IMR-90 (cell line): Measurements from ENCODE around the gene SOX4. TPM values are rescaled to one million over a fixed set of nuclear protein-coding genes. Genes with fewer than 3 reads are reported as not detected.
A peak's percentile ranks its signal among the peaks of the same experiment; 100 is the strongest.

Experiments
- ATAC-seq: fragments of 200-7000 bp; cut with Tn5 transposase; 2 replicates; pipeline ENCODE4 v1.9.1; 2020; ENCODE audit warnings: low read depth, mild to moderate bottlenecking, moderate library complexity
- BruUV-seq: library from RNA; stranded (reverse); fragments of 400-500 nt; replicated peaks from 2 replicates; lab custom pipeline; 2021; lab: Mats Ljungman, UMichigan
- CTCF ChIA-PET: fragments of 300-600 bp; formaldehyde crosslinking; extraction: SDS; loops from one replicate; lab custom pipeline; 2021; ENCODE audit warnings: antibody characterized with exemption; lab: Yijun Ruan, JAX
- POLR2A ChIA-PET: fragments of 300-600 bp; sonication (Branson Sonifier 250); formaldehyde crosslinking; loops from one replicate; lab custom pipeline; 2022; ENCODE audit warnings: antibody characterized with exemption; ENCODE audit not compliant: unreplicated experiment; lab: Charles Lee
- DNase-seq: peaks from one replicate; pipeline ENCODE4 v3.0.0; 2013
- H2AFZ ChIP-seq: replicated peaks from 2 replicates; pipeline ENCODE3; 2013; ENCODE audit warnings: low read length, mild to moderate bottlenecking; ENCODE audit not compliant: poor library complexity
- H2AK5ac ChIP-seq: 2 replicates; pipeline ENCODE4 v1.6.1; 2013; ENCODE audit warnings: low read depth, low read length, inconsistent platforms
- H2AK9ac ChIP-seq: replicated peaks from 2 replicates; pipeline ENCODE3; 2013; ENCODE audit warnings: mild to moderate bottlenecking, low read depth, low read length, moderate library complexity; ENCODE audit not compliant: poor library complexity
- H2BK120ac ChIP-seq: 2 replicates; pipeline ENCODE4 v1.6.1; 2013; ENCODE audit warnings: low read depth, low read length, inconsistent platforms
- H2BK15ac ChIP-seq: 3 replicates; pipeline ENCODE4 v1.6.1; 2013; ENCODE audit warnings: low read depth, low read length, inconsistent platforms
- H2BK20ac ChIP-seq: 2 replicates; pipeline ENCODE4 v1.6.1; 2013; ENCODE audit warnings: low read depth, mild to moderate bottlenecking, inconsistent platforms, low read length, moderate library complexity
- H2BK5ac ChIP-seq: 2 replicates; pipeline ENCODE4 v1.6.1; 2013; ENCODE audit warnings: mild to moderate bottlenecking, low read depth, low read length, inconsistent platforms; ENCODE audit not compliant: poor library complexity, severe bottlenecking
- H3K14ac ChIP-seq: replicated peaks from 2 replicates; pipeline ENCODE4 v1.6.1; 2013; ENCODE audit warnings: low read depth, low read length, inconsistent platforms
- H3K18ac ChIP-seq: 2 replicates; pipeline ENCODE4 v1.6.1; 2013; ENCODE audit warnings: low read depth, low read length, control low read depth
- H3K23ac ChIP-seq: 2 replicates; pipeline ENCODE4 v1.6.1; 2013; ENCODE audit warnings: low read depth, low read length, inconsistent platforms
- H3K27ac ChIP-seq: 2 replicates; pipeline ENCODE4 v1.5.1; 2013; ENCODE audit warnings: mild to moderate bottlenecking, control low read depth, low read length; ENCODE audit not compliant: insufficient read depth
- H3K27me3 ChIP-seq: 2 replicates; pipeline ENCODE4 v1.6.1; 2013; ENCODE audit warnings: low read length; ENCODE audit not compliant: control insufficient read depth, insufficient read depth
- H3K36me3 ChIP-seq: 2 replicates; pipeline ENCODE4 v1.6.1; 2013; ENCODE audit warnings: low read length, mixed read lengths; ENCODE audit not compliant: control insufficient read depth, insufficient read depth
- H3K4ac ChIP-seq: 2 replicates; pipeline ENCODE4 v1.6.1; 2013; ENCODE audit warnings: low read depth, low read length, inconsistent platforms
- H3K4me1 ChIP-seq: 2 replicates; pipeline ENCODE4 v1.6.1; 2013; ENCODE audit warnings: low read length, mixed read lengths; ENCODE audit not compliant: control insufficient read depth, insufficient read depth
- H3K4me2 ChIP-seq: 2 replicates; pipeline ENCODE4 v1.6.1; 2013; ENCODE audit warnings: low read depth, mild to moderate bottlenecking, control low read depth, low read length, moderate library complexity
- H3K4me3 ChIP-seq: 2 replicates; pipeline ENCODE4 v1.5.1; 2013; ENCODE audit warnings: low read depth, mild to moderate bottlenecking, control low read depth, low read length, moderate library complexity; ENCODE audit not compliant: insufficient read depth
- H3K56ac ChIP-seq: 2 replicates; pipeline ENCODE4 v1.6.1; 2013; ENCODE audit warnings: low read length, inconsistent platforms; ENCODE audit not compliant: insufficient read depth; ENCODE audit errors: extremely low read depth
- H3K79me1 ChIP-seq, 2 experiments: 2 replicates each; pipeline ENCODE4 v1.6.1; 2013; ENCODE audit warnings: low read length in 2 of 2, inconsistent platforms in 1 of 2, low read depth in 1 of 2
- H3K9ac ChIP-seq: 2 replicates; pipeline ENCODE4 v1.6.1; 2013; ENCODE audit warnings: low read depth, low read length, control low read depth
- H3K9me1 ChIP-seq: 2 replicates; pipeline ENCODE4 v1.6.1; 2013; ENCODE audit warnings: low read length, inconsistent platforms; ENCODE audit not compliant: insufficient read depth
- H3K9me3 ChIP-seq: 2 replicates; pipeline ENCODE4 v1.6.1; 2013; ENCODE audit warnings: low read length; ENCODE audit not compliant: control insufficient read depth, insufficient read depth
- H4K20me1 ChIP-seq: 2 replicates; pipeline ENCODE4 v1.6.1; 2013; ENCODE audit warnings: low read length, inconsistent platforms; ENCODE audit not compliant: insufficient read depth
- H4K5ac ChIP-seq: 2 replicates; pipeline ENCODE4 v1.6.1; 2013; ENCODE audit warnings: mild to moderate bottlenecking, low read depth, low read length, control low read depth
- H4K8ac ChIP-seq, 2 experiments: 2 replicates each; pipeline ENCODE4 v1.6.1; 2013; ENCODE audit warnings: low read depth in 2 of 2, low read length in 2 of 2, control low read depth in 1 of 2, inconsistent platforms in 1 of 2
- H4K91ac ChIP-seq: 2 replicates; pipeline ENCODE4 v1.6.1; 2013; ENCODE audit warnings: low read depth, low read length, inconsistent platforms; ENCODE audit not compliant: insufficient read depth
- MXI1 ChIP-seq: IDR thresholded peaks from 2 replicates; pipeline ENCODE4 v1.6.1; 2012; ENCODE audit warnings: low read depth, mild to moderate bottlenecking, low read length, moderate library complexity, borderline replicate concordance
- POLR2A ChIP-seq: IDR thresholded peaks from 2 replicates; pipeline ENCODE4 v1.6.1; 2012; ENCODE audit warnings: mild to moderate bottlenecking, low read depth, low read length
- SMC3 ChIP-seq: fragments of 150-350 bp; IDR thresholded peaks from 2 replicates; pipeline ENCODE4 v1.6.1; 2016; ENCODE audit warnings: low read depth, mild to moderate bottlenecking, antibody characterized with exemption, low read length, moderate library complexity
- WGBS, 2 experiments: methylation state at CpG; one replicate each; pipeline versions ENCODE4 v1.1.5 to v1.1.7; 2013; ENCODE audit warnings: missing lambda C conversion rate in 2 of 2; ENCODE audit not compliant: insufficient read length in 1 of 2; ENCODE audit errors: extremely low coverage in 2 of 2; 5-methylcytosine and 5-hydroxymethylcytosine counted together
- dilution Hi-C: fragments of 300-500 bp; cut with HindIII; formaldehyde crosslinking; loops from one replicate; pipeline ENCODE4 v1.14.3; 2018; ENCODE audit warnings: low sequenced_read_pairs; ENCODE audit not compliant: unreplicated experiment
- in situ Hi-C: fragments of 300-500 bp; cut with MboI; formaldehyde crosslinking; loops from 3 replicates; pipeline ENCODE4 v1.14.3; 2019; ENCODE audit warnings: low sequenced_read_pairs, inconsistent platforms, mixed read lengths
- intact Hi-C: fragments of 100-400 bp; cut with micrococcal nuclease; formaldehyde crosslinking; loops from 2 replicates; pipeline ENCODE4 v1.10.0; 2022
- polyA plus RNA-seq, 3 experiments: library from polyadenylated mRNA; depleted of rRNA; stranded (reverse); fragments of >200 nt; gene quantifications; 2 replicates each; pipeline ENCODE4 v1.2.3, GENCODE V29; 2012; ENCODE audit warnings: low replicate concordance in 1 of 3
- total RNA-seq: library from RNA; depleted of rRNA; stranded (reverse); fragments of >200 nt; gene quantifications from 2 replicates; pipeline ENCODE4 v1.2.3, GENCODE V29; 2012

The SOX4 gene
- total and polyA plus RNA-seq, 2 of the 4 experiments (the other 2 are of a cell fraction) = 4.7 to 4.8 TPM

DNA sequence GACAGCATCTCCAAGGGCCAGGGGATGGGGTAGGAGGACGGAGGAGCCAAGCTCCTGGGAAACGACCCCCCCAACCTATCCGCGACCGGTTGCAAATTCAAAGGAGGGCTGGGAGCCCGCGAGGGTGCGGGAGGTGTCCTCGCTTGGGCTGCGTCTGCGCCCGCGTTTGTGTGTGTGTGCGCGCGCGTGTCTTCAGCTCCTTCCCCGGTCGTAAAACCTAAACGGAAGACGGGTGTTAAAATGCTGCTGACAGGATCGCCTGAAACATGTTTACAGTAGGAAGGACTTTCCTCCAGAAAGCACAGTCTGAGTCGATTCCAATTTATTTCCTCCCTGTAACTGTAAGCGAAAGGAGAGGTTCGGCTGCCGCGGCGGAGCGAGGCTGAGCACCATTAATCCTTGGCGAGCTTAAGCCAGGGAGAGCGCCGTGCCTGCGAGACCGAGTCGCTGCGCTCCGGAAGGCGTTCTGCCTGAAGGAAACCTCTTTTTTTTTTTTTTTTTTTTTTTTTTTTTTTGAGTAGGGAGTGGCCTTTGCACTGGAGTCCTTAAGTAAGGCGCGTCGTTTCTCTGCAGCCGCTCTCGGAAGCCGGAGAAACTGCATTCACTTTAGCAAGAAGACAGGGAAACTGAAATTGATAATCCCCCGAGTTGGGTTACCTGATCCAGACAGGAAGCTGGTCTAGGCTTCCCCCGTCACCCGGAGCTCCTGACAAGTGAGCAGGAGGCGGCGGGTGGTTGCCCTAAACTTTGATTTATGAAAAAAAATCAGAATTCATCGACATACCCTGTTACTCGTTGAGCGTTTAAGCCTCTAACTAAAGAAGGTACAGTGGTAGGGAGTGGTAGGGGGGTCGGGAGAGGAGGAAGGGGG lies 4.8 kb upstream of the SOX4 start:
- peak overlapping the region; percentile 94 for H2AK9ac ChIP-seq
- peak overlapping the region; percentile 95 for H2AFZ ChIP-seq
- peak overlapping the region; percentile 92 for H3K9ac ChIP-seq
- H3K9me3 ChIP-seq = no peaks in the 10 kb centered on the region
- H3K79me1 ChIP-seq = peaks cover 0 to 4% of the 10 kb centered on the region in 2 experiments; a peak in 1 of 4 replicates
- peak overlapping the region; percentile 24 to 97 for H4K8ac ChIP-seq
- intact Hi-C loops (loop anchor here (1.0 to 10.0 kb wide), 8 partner anchors 484 to 1186 kb away; partner anchors contain the start of gene E2F3), in situ Hi-C loops (loop anchor here (5.0 to 10.0 kb wide), 4 partner anchors 584 to 1856 kb away; no protein-coding TSS in a partner anchor), dilution Hi-C loops (no loop called here)
- H2BK5ac ChIP-seq = peak overlapping the region; percentile 94
- no peaks in the 10 kb centered on the region for H3K36me3 ChIP-seq
- peak overlapping the region; percentile 100 for H3K56ac ChIP-seq
- ChIA-PET POLR2A (interaction anchor here (0.5 to 1.2 kb wide), 9 partner anchors 29 to 1023 kb away, joined by 3 to 21 read pairs (median 4); no protein-coding TSS in a partner anchor), CTCF (interaction anchor here (0.5 to 1.6 kb wide), 15 partner anchors 159 to 1395 kb away, joined by 3 to 11 read pairs (median 4); no protein-coding TSS in a partner anchor)
- ATAC-seq (peak; percentile 40), DNase-seq (peak; percentile 90)
- H3K18ac ChIP-seq = peak overlapping the region; percentile 72
- H3K27ac ChIP-seq = peak overlapping the region; percentile 94
- H3K4me1 ChIP-seq = peaks cover 3% of the 10 kb centered on the region; the same call in 1 of the 2 replicates
- H2BK120ac ChIP-seq = peak overlapping the region; percentile 97
- H3K9me1 ChIP-seq = 0 out of 2 replicates have a peak, but pooled peaks cover 2% of the 10 kb centered on the region
- H4K20me1 ChIP-seq = peaks cover 2% of the 10 kb centered on the region; the same call in 1 of the 2 replicates
- peak overlapping the region; percentile 91 for H4K91ac ChIP-seq
- H3K4me2 ChIP-seq = peak overlapping the region; percentile 87
- peak overlapping the region; percentile 58 for H3K4me3 ChIP-seq
- peak overlapping the region; percentile 29 for H4K5ac ChIP-seq
- TF ChIP-seq SMC3 (no peak), MXI1 (0 out of 2 replicates have a peak, but pooled peaks have one; percentile 48), POLR2A (peak; percentile 44; the same call in 1 of the 2 replicates)
- WGBS, 2 experiments = 0% methylated on average over 15 of the region's 53 CpGs; no CpG with 5 or more reads in 1 of the 2 experiments
- H2BK15ac ChIP-seq = peak overlapping the region; percentile 97; the same call in 1 of the 3 replicates
- H3K23ac ChIP-seq = peak overlapping the region; percentile 100
- no peaks in the 10 kb centered on the region for H3K27me3 ChIP-seq
- BruUV-seq = no TSS peak
- H2AK5ac ChIP-seq = no peak overlapping the region
- peak overlapping the region; percentile 99 for H3K14ac ChIP-seq
- peak overlapping the region; percentile 96 for H3K4ac ChIP-seq
- peak overlapping the region; percentile 90 for H2BK20ac ChIP-seq
